H9 (cell line): ENCODE results near the gene WDR82. TPM values are rescaled to one million over a fixed set of nuclear protein-coding genes. Genes with fewer than 3 reads are reported as not detected.

Experiments
- DNase-seq: peaks from one replicate; pipeline ENCODE4 v3.0.0-alpha.2; 2017
- H2AFZ ChIP-seq: one replicate; pipeline ENCODE4 v1.6.1; 2013; ENCODE audit warnings: mild to moderate bottlenecking, low read length, control low read depth, moderate library complexity
- H2AK5ac ChIP-seq: 2 replicates; pipeline ENCODE4 v1.6.1; 2013; ENCODE audit warnings: low read length, control low read depth, mixed read lengths; ENCODE audit not compliant: insufficient read length
- H2BK120ac ChIP-seq: one replicate; pipeline ENCODE4 v1.6.1; 2013; ENCODE audit warnings: low read depth, mild to moderate bottlenecking, low read length, control low read depth, inconsistent platforms; ENCODE audit not compliant: poor library complexity, severe bottlenecking
- H2BK12ac ChIP-seq: 2 replicates; pipeline ENCODE4 v1.6.1; 2013; ENCODE audit warnings: low read length, control low read depth, mixed read lengths, low read depth; ENCODE audit not compliant: insufficient read length
- H2BK15ac ChIP-seq: 2 replicates; pipeline ENCODE4 v1.6.1; 2013; ENCODE audit warnings: low read depth, low read length, control low read depth
- H2BK20ac ChIP-seq: one replicate; pipeline ENCODE4 v1.6.1; 2013; ENCODE audit warnings: low read depth, mild to moderate bottlenecking, low read length, control low read depth, inconsistent platforms; ENCODE audit not compliant: poor library complexity, severe bottlenecking
- H2BK5ac ChIP-seq: 2 replicates; pipeline ENCODE4 v1.6.1; 2013; ENCODE audit warnings: low read length, control low read depth, mixed read lengths; ENCODE audit not compliant: insufficient read length
- H3K14ac ChIP-seq: 2 replicates; pipeline ENCODE4 v1.6.1; 2013; ENCODE audit warnings: low read length, control low read depth; ENCODE audit not compliant: insufficient read depth
- H3K18ac ChIP-seq: 2 replicates; pipeline ENCODE4 v1.6.1; 2013; ENCODE audit warnings: low read depth, mild to moderate bottlenecking, mixed read lengths, low read length, control low read depth; ENCODE audit not compliant: insufficient read length
- H3K23ac ChIP-seq: 2 replicates; pipeline ENCODE4 v1.6.1; 2013; ENCODE audit warnings: low read length, control low read depth, mixed read lengths, low read depth; ENCODE audit not compliant: insufficient read length
- H3K23me2 ChIP-seq: 2 replicates; pipeline ENCODE4 v1.6.1; 2013; ENCODE audit warnings: low read depth, mild to moderate bottlenecking, mixed read lengths, low read length, control low read depth; ENCODE audit not compliant: insufficient read length, poor library complexity, severe bottlenecking
- H3K27ac ChIP-seq: 2 replicates; pipeline ENCODE4 v1.5.1; 2013; ENCODE audit warnings: low read length, control low read depth, mixed read lengths, low read depth; ENCODE audit not compliant: insufficient read length
- H3K27me3 ChIP-seq: 2 replicates; pipeline ENCODE4 v1.6.1; 2013; ENCODE audit warnings: low read length, control low read depth, inconsistent platforms; ENCODE audit not compliant: insufficient read depth
- H3K4ac ChIP-seq: 2 replicates; pipeline ENCODE4 v1.6.1; 2013; ENCODE audit warnings: low read depth, mild to moderate bottlenecking, control low read depth, inconsistent platforms, low read length, moderate library complexity
- H3K4me1 ChIP-seq: 2 replicates; pipeline ENCODE4 v1.6.1; 2013; ENCODE audit warnings: low read length, control low read depth, inconsistent platforms; ENCODE audit not compliant: insufficient read depth
- H3K4me2 ChIP-seq: 2 replicates; pipeline ENCODE4 v1.6.1; 2013; ENCODE audit warnings: low read length, control low read depth, mixed read lengths; ENCODE audit not compliant: insufficient read length, insufficient read depth
- H3K56ac ChIP-seq: 2 replicates; pipeline ENCODE4 v1.6.1; 2013; ENCODE audit warnings: low read depth, mild to moderate bottlenecking, mixed read lengths, low read length, control low read depth; ENCODE audit not compliant: insufficient read length
- H3K79me1 ChIP-seq: 2 replicates; pipeline ENCODE4 v1.6.1; 2013; ENCODE audit warnings: low read depth, mild to moderate bottlenecking, moderate library complexity, low read length, control low read depth, inconsistent platforms; ENCODE audit not compliant: insufficient read depth, poor library complexity, severe bottlenecking
- H3K79me2 ChIP-seq: 2 replicates; pipeline ENCODE4 v1.6.1; 2013; ENCODE audit warnings: low read length, control low read depth, inconsistent platforms; ENCODE audit not compliant: insufficient read depth
- H3K9ac ChIP-seq: 2 replicates; pipeline ENCODE4 v1.6.1; 2013; ENCODE audit warnings: low read length, control low read depth, mixed read lengths; ENCODE audit not compliant: insufficient read length; ENCODE audit errors: extremely low read depth
- H3K9me3 ChIP-seq: one replicate; pipeline ENCODE4 v1.6.1; 2013; ENCODE audit warnings: low read depth, low read length, inconsistent platforms; ENCODE audit not compliant: control insufficient read depth
- H3T11ph ChIP-seq: one replicate; pipeline ENCODE4 v1.6.1; 2013; ENCODE audit warnings: mild to moderate bottlenecking, low read length, control low read depth, inconsistent platforms
- H4K20me1 ChIP-seq: one replicate; pipeline ENCODE4 v1.6.1; 2013; ENCODE audit not compliant: control insufficient read depth, insufficient read length, insufficient read depth
- H4K5ac ChIP-seq: 2 replicates; pipeline ENCODE4 v1.6.1; 2013; ENCODE audit warnings: low read depth, mild to moderate bottlenecking, mixed read lengths, low read length, control low read depth; ENCODE audit not compliant: insufficient read length
- H4K8ac ChIP-seq: replicated peaks from 2 replicates; pipeline ENCODE4 v1.6.1; 2013; ENCODE audit warnings: low read length, control low read depth, mixed read lengths, low read depth; ENCODE audit not compliant: insufficient read length
- H4K91ac ChIP-seq: 2 replicates; pipeline ENCODE4 v1.6.1; 2013; ENCODE audit warnings: low read depth, mild to moderate bottlenecking, moderate library complexity, mixed read lengths, low read length, control low read depth; ENCODE audit not compliant: insufficient read length
- H3K27ac Mint-ChIP-seq, 3 experiments: 2 replicates in 2 of 3; 3 replicates in 1 of 3; pipeline ENCODE4 v1.8.0; 2020 to 2021; ENCODE audit warnings: mixed read lengths in 3 of 3, mild to moderate bottlenecking in 1 of 3, moderate library complexity in 1 of 3
- H3K27me3 Mint-ChIP-seq: 2 replicates; pipeline ENCODE4 v1.8.0; 2021; ENCODE audit warnings: low read depth, mild to moderate bottlenecking, moderate library complexity, mixed read lengths
- H3K36me3 Mint-ChIP-seq, 3 experiments: 2 replicates in 2 of 3; 3 replicates in 1 of 3; pipeline ENCODE4 v1.8.0; 2020 to 2021; ENCODE audit warnings: low read depth in 3 of 3, mixed read lengths in 3 of 3; ENCODE audit not compliant: insufficient read depth in 1 of 3
- H3K4me1 Mint-ChIP-seq, 2 experiments: 2 replicates each; pipeline ENCODE4 v1.8.0; 2020; ENCODE audit warnings: mixed read lengths in 2 of 2
- H3K4me3 Mint-ChIP-seq, 2 experiments: 2 replicates in 1 of 2; 3 replicates in 1 of 2; pipeline ENCODE4 v1.8.0; 2020 to 2021; ENCODE audit warnings: mild to moderate bottlenecking in 2 of 2, mixed read lengths in 2 of 2, moderate library complexity in 1 of 2
- H3K9me3 Mint-ChIP-seq, 2 experiments: 2 replicates in 1 of 2; 3 replicates in 1 of 2; pipeline ENCODE4 v1.8.0; 2020; ENCODE audit warnings: mild to moderate bottlenecking in 2 of 2, mixed read lengths in 2 of 2, moderate library complexity in 1 of 2
- WGBS: extraction: QIAGEN DNeasy Blood & Tissue Kit; methylation state at CpG from one replicate; pipeline ENCODE4 v1.1.7; 2013; ENCODE audit warnings: missing lambda C conversion rate, low lambda C conversion rate, mixed read lengths; ENCODE audit not compliant: insufficient read length; ENCODE audit errors: extremely low coverage; 5-methylcytosine and 5-hydroxymethylcytosine counted together
- total RNA-seq: library from RNA; stranded (reverse); gene quantifications from 2 replicates; pipeline ENCODE4 v1.2.1, GENCODE V29; 2021
- TF ChIP-seq, protein P1 (sequence below): fragments of 200-600 bp; sonication (generic); conservative IDR thresholded peaks from 3 replicates; pipeline ENCODE4 v1.8.0; 2021; ENCODE audit warnings: antibody characterized with exemption, mild to moderate bottlenecking

WDR82 gene
- total RNA-seq, 1 experiment from 2014 or later = 83.1 TPM

DNA sequence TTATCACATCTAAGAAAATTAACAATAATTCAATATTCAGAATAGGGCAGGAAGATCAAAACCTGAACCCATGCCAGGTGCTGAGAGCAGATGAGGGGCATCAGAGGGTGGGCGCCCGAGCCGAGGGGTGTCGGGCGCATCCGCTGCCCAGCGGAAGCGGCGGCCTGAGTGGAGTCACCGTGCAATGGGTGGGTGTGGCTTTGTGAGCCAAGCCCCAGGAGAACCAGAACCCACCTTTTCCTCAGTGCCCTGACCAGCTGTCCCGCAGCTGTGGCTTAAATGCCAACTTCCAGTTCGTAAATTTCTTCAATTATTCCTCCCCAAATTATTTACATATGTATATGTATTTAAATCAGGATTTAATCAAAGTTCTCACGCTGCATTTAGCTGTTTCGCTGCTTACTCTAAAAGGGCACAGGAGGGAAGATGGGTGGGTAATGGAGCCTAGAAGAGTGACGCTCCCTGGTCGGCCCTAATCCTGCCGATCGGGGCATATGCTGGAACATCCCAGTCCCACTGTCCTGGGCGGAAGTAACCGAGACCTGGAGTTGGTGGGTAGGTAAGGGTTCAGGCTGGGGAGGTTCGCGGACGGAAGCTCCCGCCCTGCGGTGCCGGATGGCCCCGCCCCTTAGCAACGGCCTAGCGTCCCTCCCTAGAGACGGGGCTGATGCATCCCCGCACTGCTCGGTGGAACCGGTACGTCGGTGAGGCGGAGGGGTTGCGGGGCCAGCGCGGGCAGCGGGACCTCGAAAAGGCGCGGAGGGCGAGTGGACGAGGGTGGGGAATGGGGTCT is 39.0 kb upstream of the WDR82 start:
- Histone ChIP-seq H3K79me1 (no peaks in the 10 kb centered on the region), H3K4ac (no peak overlapping the region), H3K79me2 (no peaks in the 10 kb centered on the region), H3K56ac (no peak overlapping the region), H3K27me3 (peaks cover 2% of the 10 kb centered on the region; the same call in 1 of the 2 replicates), H3T11ph (no peak overlapping the region), H3K14ac (no peak overlapping the region), H3K4me2 (peak overlapping the region; percentile 92), H4K91ac (no peak overlapping the region), H2AFZ (no peak overlapping the region), H3K27ac (no peak overlapping the region), H3K9me3 (no peaks in the 10 kb centered on the region), H4K8ac (no peak overlapping the region), H3K4me1 (no peaks in the 10 kb centered on the region), H2BK120ac (no peak overlapping the region), H2AK5ac (no peak overlapping the region), H2BK20ac (no peak overlapping the region), H4K20me1 (no peaks in the 10 kb centered on the region), H3K18ac (no peak overlapping the region), H3K23me2 (peaks cover 6% of the 10 kb centered on the region), H3K23ac (no peak overlapping the region), H4K5ac (no peak overlapping the region), H2BK5ac (no peak overlapping the region), H3K9ac (peak overlapping the region; percentile 45), H2BK15ac (no peak overlapping the region), H2BK12ac (no peak overlapping the region)
- Mint-ChIP-seq H3K4me1 (peaks cover 5 to 10% of the 10 kb centered on the region in 2 experiments), H3K27me3 (peaks cover 33% of the 10 kb centered on the region), H3K36me3 (no peaks in the 10 kb centered on the region; a peak in 1 of 7 replicates), H3K9me3 (no peaks in the 10 kb centered on the region), H3K4me3 (peak overlapping the region; percentile 59 to 71), H3K27ac (peak overlapping the region in 2 of 3 experiments; percentile 13 to 57; a peak in 1 of 7 replicates)
- peak; percentile 91 for DNase-seq
- whole genome bisulfite sequencing = no CpG with 5 or more reads among the region's 45 CpGs
- TF ChIP-seq, protein P1, sequence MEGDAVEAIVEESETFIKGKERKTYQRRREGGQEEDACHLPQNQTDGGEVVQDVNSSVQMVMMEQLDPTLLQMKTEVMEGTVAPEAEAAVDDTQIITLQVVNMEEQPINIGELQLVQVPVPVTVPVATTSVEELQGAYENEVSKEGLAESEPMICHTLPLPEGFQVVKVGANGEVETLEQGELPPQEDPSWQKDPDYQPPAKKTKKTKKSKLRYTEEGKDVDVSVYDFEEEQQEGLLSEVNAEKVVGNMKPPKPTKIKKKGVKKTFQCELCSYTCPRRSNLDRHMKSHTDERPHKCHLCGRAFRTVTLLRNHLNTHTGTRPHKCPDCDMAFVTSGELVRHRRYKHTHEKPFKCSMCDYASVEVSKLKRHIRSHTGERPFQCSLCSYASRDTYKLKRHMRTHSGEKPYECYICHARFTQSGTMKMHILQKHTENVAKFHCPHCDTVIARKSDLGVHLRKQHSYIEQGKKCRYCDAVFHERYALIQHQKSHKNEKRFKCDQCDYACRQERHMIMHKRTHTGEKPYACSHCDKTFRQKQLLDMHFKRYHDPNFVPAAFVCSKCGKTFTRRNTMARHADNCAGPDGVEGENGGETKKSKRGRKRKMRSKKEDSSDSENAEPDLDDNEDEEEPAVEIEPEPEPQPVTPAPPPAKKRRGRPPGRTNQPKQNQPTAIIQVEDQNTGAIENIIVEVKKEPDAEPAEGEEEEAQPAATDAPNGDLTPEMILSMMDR = no peak
